HepG2 (cell line): Measurements from ENCODE around the gene C6orf136. TPM values are rescaled to one million over a fixed set of nuclear protein-coding genes. Genes with fewer than 3 reads are reported as not detected.

Experiments
- CEBPZ ChIP-seq: IDR thresholded peaks from 2 replicates; pipeline ENCODE4 v1.6.1; 2012; ENCODE audit warnings: low read length, improper control_type of control experiment
- CREM ChIP-seq, 2 experiments: sonication (generic) in 1 of 2; formaldehyde crosslinking in 1 of 2; IDR thresholded peaks; 2 replicates each; pipeline versions ENCODE4 v1.4.0 to v1.6.1; 2016 to 2020; ENCODE audit warnings: antibody characterized with exemption in 1 of 2, mild to moderate bottlenecking in 1 of 2, missing genetic modification reagents in 1 of 2
- GLMP ChIP-seq: sonication (generic); formaldehyde crosslinking; IDR thresholded peaks from 2 replicates; pipeline ENCODE4 v1.9.0; 2021; ENCODE audit warnings: missing genetic modification reagents, mild to moderate bottlenecking, borderline replicate concordance
- MEIS1 ChIP-seq: sonication (generic); formaldehyde crosslinking; IDR thresholded peaks from 2 replicates; pipeline ENCODE4 v1.9.0; 2021; ENCODE audit warnings: mild to moderate bottlenecking, missing genetic modification reagents, moderate library complexity, borderline replicate concordance
- SALL1 ChIP-seq: sonication (generic); formaldehyde crosslinking; IDR thresholded peaks from 2 replicates; pipeline ENCODE4 v1.8.0; 2022; ENCODE audit warnings: mild to moderate bottlenecking, missing genetic modification reagents
- TCF7L2 ChIP-seq: IDR thresholded peaks from 2 replicates; pipeline ENCODE4 v1.6.1; 2011; ENCODE audit warnings: mild to moderate bottlenecking, low read depth, low read length, moderate library complexity
- THAP9 ChIP-seq: sonication (generic); formaldehyde crosslinking; IDR thresholded peaks from 2 replicates; pipeline ENCODE4; 2020; ENCODE audit warnings: missing genetic modification reagents, mild to moderate bottlenecking, borderline replicate concordance
- TRIM24 ChIP-seq: sonication (generic); formaldehyde crosslinking; IDR thresholded peaks from 2 replicates; pipeline ENCODE4 v1.8.0; 2022; ENCODE audit warnings: mild to moderate bottlenecking, missing genetic modification reagents
- TSC22D2 ChIP-seq: sonication (generic); formaldehyde crosslinking; IDR thresholded peaks from 2 replicates; pipeline ENCODE4 v1.5.1; 2020; ENCODE audit warnings: missing genetic modification reagents, mild to moderate bottlenecking, borderline replicate concordance
- ZFP36L2 ChIP-seq: sonication (generic); formaldehyde crosslinking; IDR thresholded peaks from 2 replicates; pipeline ENCODE4 v1.4.0; 2020; ENCODE audit warnings: missing genetic modification reagents
- ZMAT3 ChIP-seq: sonication (generic); formaldehyde crosslinking; conservative IDR thresholded peaks from 2 replicates; pipeline ENCODE4 v1.7.0; 2021; ENCODE audit warnings: missing genetic modification reagents
- ZNF260 ChIP-seq: sonication (generic); formaldehyde crosslinking; IDR thresholded peaks from 2 replicates; pipeline ENCODE4 v1.4.0; 2020; ENCODE audit warnings: missing genetic modification reagents, low read depth, mild to moderate bottlenecking, borderline replicate concordance
- ZNF501 ChIP-seq: sonication (generic); formaldehyde crosslinking; IDR thresholded peaks from 2 replicates; pipeline ENCODE4 v1.5.1; 2020; ENCODE audit warnings: mild to moderate bottlenecking, moderate library complexity, missing genetic modification reagents
- ZNF570 ChIP-seq: sonication (generic); formaldehyde crosslinking; IDR thresholded peaks from 2 replicates; pipeline ENCODE4 v1.4.0; 2020; ENCODE audit warnings: mild to moderate bottlenecking, missing genetic modification reagents, borderline replicate concordance
- polyA plus RNA-seq, 8 experiments: library from polyadenylated mRNA; depleted of rRNA in 3 of 8; stranded (reverse) in 7 of 8; unstranded in 1 of 8; fragments of >200 nt; fragmentation: Illumina TruSeq in 4 of 8; extraction: Trizol in 4 of 8; gene quantifications; 2 replicates each; pipeline versions ENCODE4 v1.2.1 to v1.2.3, GENCODE V29; 2011 to 2016; ENCODE audit warnings: low read depth in 4 of 8, missing spikeins in 1 of 8, mixed read lengths in 1 of 8; ENCODE audit not compliant: insufficient read depth in 1 of 8
- total RNA-seq, 5 experiments: library from RNA; depleted of rRNA; stranded (reverse); fragments of >200 nt; fragmentation: Illumina TruSeq; extraction: Trizol; gene quantifications; 2 replicates each; pipeline ENCODE4 v1.2.3, GENCODE V29; 2016; ENCODE audit warnings: low read depth in 1 of 5
- TF ChIP-seq, protein P1 (sequence below): sonication (generic); formaldehyde crosslinking; IDR thresholded peaks from 2 replicates; pipeline ENCODE4 v1.8.0; 2022; ENCODE audit warnings: mild to moderate bottlenecking, missing genetic modification reagents, moderate library complexity
- TF ChIP-seq, protein P2 (sequence below): sonication (generic); formaldehyde crosslinking; IDR thresholded peaks from 2 replicates; pipeline ENCODE4 v1.5.1; 2020; ENCODE audit warnings: mild to moderate bottlenecking, moderate library complexity, missing genetic modification reagents

The C6orf136 gene
- total and polyA plus RNA-seq, 2 of the 13 experiments (the other 11 are each of a cell fraction or from before 2014, with no cell fraction given), result 12.0 to 26.2 TPM

DNA sequence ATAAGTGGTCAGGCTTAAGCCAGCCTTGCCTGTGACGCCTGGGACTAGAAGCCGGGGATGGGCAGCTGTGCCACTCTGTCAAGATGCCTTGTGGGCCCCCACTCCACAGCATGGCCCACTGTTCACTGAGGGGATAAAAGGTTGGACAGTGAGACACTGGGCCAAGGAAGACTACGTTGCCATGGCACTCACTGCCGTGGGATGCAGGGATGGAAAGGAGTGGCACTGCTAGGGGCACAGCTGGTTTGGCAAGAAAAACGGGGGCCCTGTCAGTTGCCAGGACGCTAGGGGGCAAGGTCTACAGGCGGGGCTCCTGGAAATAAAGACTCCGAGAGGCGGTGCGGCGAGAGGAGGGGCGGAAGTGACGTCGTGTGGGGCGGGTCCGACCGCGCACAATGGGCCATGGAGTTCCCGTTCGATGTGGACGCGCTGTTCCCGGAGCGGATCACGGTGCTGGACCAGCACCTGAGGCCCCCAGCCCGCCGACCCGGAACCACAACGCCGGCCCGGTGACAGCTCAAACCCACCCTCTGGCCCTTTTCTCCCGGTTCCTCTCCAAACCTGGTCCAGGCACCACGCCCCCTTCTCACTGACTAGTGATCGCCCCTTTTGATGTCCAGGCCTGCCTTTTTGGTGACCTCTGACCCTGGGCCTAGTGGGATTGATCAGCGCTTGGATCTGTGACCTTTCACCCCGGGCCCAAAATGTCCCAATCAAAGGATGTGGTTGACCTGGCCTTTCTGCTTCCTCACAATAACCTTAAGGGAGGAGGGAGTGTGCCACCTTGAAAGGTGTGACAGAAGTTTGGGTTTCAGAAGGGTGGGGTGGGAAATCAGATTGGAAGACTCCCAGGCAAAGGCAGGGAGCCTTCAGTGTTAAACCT lies 20.2 kb upstream of the C6orf136 start, which contains the start of gene ATAT1 (continued):
- TF ChIP-seq THAP9 (CRISPR knock-in tag), result peak; percentile 90; the same call in 1 of the 2 replicates
- TF ChIP-seq, protein P1, sequence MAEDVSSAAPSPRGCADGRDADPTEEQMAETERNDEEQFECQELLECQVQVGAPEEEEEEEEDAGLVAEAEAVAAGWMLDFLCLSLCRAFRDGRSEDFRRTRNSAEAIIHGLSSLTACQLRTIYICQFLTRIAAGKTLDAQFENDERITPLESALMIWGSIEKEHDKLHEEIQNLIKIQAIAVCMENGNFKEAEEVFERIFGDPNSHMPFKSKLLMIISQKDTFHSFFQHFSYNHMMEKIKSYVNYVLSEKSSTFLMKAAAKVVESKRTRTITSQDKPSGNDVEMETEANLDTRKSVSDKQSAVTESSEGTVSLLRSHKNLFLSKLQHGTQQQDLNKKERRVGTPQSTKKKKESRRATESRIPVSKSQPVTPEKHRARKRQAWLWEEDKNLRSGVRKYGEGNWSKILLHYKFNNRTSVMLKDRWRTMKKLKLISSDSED, result no peak
- no peak for TF ChIP-seq ZFP36L2 (CRISPR knock-in tag)
- no peak for TF ChIP-seq ZMAT3 (CRISPR knock-in tag)
- no peak for TF ChIP-seq ZNF260 (CRISPR knock-in tag)
- no peak for TF ChIP-seq TCF7L2
- no peak; the same call in 1 of the 2 replicates for TF ChIP-seq TRIM24 (CRISPR knock-in tag)
- TF ChIP-seq SALL1 (CRISPR knock-in tag), result peak; percentile 92
- no peak for TF ChIP-seq CEBPZ
- TF ChIP-seq, protein P2, sequence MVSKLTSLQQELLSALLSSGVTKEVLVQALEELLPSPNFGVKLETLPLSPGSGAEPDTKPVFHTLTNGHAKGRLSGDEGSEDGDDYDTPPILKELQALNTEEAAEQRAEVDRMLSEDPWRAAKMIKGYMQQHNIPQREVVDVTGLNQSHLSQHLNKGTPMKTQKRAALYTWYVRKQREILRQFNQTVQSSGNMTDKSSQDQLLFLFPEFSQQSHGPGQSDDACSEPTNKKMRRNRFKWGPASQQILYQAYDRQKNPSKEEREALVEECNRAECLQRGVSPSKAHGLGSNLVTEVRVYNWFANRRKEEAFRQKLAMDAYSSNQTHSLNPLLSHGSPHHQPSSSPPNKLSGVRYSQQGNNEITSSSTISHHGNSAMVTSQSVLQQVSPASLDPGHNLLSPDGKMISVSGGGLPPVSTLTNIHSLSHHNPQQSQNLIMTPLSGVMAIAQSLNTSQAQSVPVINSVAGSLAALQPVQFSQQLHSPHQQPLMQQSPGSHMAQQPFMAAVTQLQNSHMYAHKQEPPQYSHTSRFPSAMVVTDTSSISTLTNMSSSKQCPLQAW, result peak; percentile 85
- TF ChIP-seq GLMP (CRISPR knock-in tag), result no peak
- TF ChIP-seq ZNF501 (CRISPR knock-in tag), result peak; percentile 90
- TF ChIP-seq CREM (IDR thresholded peaks at IDR 0.05), result peak; percentile 95
- TF ChIP-seq CREM (CRISPR knock-in tag; IDR thresholded peaks at IDR 0.05), result no peak
- peak; percentile 80; the same call in 1 of the 2 replicates for TF ChIP-seq MEIS1 (CRISPR knock-in tag)
- TF ChIP-seq ZNF570 (CRISPR knock-in tag), result no peak
- 0 out of 2 replicates have a peak, but pooled peaks have one; percentile 51 for TF ChIP-seq TSC22D2
